Stimulated activated CD8-positive, alpha-beta memory T cell treated with anti-CD3 and anti-CD28 coated beads, Interleukin-12 subunit alpha, Interleukin-12 subunit beta, amount 100 ng/mL, for 24 hours (primary cell): ENCODE data around the gene VAMP1.
"Not testable (repeated sequence)": the region's sequence is repeated elsewhere in the genome, so short reads cannot be mapped to it uniquely, and the experiment has no call there.

ENCODE experiments used
- DNase-seq: peaks from one replicate; pipeline ENCODE4 v3.0.0-alpha.2; 2020; ENCODE audit errors: extremely low read depth

VAMP1 gene

DNA sequence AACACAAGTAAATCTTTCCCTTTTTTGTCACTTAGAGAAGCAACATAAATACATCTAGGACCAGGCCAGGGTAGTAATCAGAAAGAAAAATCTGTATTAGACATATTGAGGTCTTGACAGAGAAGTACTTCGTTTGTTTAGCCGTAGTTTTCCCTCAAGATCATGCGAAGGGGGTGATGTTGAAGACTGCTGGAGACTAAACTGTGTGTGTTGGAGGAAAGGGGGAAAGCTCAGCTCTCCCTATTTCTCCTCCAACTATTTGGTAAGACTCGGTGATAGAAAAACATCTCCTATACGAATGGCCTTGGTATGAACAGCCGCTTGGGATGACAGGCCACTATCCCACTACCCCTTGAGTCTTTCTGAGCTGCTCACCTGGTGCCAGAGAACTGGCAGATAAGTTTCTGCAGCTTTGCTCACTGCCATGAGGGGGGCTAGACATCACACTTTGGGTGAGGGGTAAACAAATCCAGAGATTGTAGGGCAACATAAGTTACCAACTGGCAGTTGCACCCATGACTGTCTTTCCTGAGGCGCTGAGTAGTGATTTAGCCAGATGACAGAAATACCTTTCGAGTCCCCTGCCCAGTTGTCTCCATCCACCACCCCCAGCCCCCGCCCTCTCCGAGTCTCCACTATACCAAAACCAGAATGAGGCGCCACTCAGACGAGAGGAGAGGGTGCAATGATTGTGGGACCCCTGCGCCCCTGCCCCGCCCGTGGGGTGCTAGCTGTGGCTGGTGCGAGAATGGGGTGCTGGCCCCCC, 685 bp downstream of the VAMP1 start:
- no peak for DNase-seq

- DNase-seq = no peak
Measured at GRCh38 chr12:6469092-6469491, 1.4 kb downstream of the VAMP1 start.

DNA sequence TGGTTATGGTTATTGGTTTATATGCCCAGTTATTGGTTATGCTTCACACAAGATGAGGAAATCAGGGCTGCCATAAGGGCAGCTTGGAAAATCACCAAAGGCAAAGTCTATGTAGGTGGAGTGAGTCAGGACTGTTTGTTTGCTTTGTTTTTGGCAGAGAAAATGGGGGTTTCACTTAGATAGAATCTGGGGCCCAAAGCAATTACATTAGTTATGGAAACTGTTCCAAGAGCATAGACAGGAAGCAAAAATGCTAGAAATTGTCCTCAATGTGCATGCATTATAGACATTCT, 2.2 kb downstream of the VAMP1 start:
- no peak for DNase-seq

DNA sequence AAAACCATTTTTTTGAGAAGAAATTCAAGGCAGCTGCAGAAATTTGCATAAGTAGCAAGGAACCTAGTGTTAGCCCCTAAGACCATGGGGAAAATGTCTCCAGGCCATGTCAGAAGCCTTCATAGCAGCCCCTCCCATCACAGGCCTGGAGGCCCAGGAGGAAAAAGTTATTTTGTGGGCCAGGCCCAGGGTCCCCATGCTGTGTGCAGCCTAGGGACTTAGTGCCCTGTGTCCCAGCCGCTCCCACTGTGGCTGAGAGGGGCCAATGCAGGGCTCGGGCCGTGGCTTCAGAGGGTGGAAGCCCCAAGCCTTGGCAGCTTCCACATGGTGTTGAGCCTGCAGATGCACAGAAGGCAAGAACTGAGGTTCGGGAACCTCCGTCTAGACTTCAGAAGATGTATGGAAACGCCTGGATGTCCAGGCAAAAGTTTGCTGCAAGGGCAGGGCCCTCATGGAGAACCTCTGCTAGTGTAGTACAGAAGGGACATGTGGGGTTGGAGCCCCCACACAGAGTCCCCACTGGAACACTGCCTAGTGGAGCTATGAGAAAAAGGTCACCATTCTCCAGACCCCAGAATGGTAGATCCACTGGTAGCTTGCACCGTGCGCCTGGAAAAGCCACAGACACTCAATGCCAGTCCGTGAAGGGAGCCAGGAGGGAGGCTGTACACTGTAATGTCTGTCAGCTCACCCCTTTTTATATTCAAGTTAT, 2.8 kb downstream of the VAMP1 start:
- not testable (repeated sequence) for DNase-seq

DNA sequence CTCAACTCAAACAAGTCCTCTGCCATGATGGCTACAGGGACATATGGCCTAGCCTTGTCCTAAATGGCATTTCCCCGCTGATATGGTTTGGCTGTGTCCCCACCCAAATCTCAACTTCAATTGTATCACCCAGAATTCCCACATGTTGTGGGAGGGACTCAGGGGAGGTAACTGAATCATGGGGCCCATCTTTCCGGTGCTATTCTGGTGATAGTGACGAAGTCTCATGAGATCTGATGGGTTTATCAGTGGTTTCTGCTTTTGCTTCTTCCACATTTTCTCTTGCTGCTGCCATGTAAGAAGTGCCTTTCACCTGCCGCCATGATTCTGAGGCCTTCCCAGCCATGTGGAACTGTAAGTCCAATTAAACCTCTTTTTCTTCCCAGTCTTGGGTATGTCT, 3.7 kb downstream of the VAMP1 start:
- DNase-seq = not testable (repeated sequence)

DNA sequence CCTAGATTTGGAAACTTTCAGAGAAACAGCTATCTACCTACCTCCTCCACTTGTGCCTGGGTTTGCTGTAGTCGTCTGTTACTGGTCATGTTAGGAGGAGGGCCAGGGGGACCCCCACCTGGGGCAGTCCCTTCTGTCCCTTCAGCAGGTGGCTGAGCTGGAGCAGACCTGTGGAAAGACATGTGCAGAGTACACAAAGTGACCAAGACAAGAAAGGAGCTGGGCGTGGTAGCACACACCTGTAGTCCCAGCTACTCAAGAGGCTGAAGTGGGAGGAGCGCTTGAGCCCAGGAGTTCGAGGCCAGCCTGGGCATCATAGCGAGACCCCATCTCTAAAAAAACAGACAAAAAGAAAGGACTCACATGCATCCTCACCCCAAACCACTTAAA, 4.3 kb downstream of the VAMP1 start:
- no peak for DNase-seq

GRCh38 chr12:6465467-6466183, 4.9 kb downstream of the VAMP1 start:
- no peak for DNase-seq

- DNase-seq = no peak
Measured at GRCh38 chr12:6464531-6464930, 5.9 kb downstream of the VAMP1 start.

DNA sequence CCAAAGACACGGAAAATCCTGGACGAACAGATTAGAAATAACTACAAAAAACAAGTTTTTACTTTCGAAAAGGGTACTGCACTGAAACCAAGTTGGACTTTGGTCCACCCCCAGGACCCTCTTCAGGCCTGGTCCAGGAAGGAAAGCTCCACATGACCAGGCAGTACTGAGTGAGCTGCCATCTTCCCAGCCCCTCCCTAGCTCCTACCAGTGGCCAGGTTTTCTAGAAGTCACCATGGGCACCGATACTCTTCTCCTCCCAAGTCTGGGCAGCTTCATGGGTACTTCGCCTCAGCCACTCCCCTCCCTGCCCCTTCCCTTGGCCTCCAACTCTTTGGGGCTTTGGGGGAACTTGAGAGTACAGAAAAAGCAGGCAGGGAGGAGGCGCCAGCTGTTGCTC, 6.6 kb downstream of the VAMP1 start:
- DNase-seq = no peak

DNA sequence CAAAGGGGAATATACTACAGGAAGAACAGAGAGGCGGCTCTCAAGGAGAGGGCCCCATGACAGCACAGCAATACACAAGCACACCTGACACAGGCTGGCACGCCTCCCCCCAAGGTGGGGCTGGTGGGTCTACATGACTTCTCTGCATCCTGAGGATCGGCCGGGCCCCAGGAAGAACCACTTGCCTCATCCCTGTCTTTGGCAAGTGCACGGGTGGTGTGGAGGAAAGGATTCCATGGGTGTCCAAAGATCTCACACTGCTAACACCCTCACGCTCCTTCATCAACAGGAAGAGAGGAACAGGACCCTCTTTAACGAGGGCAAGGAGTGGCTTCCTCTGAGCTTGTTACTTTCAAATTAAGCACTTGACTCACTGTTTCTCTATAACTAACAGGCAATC, 7.3 kb downstream of the VAMP1 start:
- DNase-seq = no peak

- no peak for DNase-seq
Measured at GRCh38 chr12:6462234-6462995, 8.1 kb downstream of the VAMP1 start.

- DNase-seq = peak; percentile 65
Measured at GRCh38 chr12:6461401-6462233, 8.9 kb downstream of the VAMP1 start.

DNA sequence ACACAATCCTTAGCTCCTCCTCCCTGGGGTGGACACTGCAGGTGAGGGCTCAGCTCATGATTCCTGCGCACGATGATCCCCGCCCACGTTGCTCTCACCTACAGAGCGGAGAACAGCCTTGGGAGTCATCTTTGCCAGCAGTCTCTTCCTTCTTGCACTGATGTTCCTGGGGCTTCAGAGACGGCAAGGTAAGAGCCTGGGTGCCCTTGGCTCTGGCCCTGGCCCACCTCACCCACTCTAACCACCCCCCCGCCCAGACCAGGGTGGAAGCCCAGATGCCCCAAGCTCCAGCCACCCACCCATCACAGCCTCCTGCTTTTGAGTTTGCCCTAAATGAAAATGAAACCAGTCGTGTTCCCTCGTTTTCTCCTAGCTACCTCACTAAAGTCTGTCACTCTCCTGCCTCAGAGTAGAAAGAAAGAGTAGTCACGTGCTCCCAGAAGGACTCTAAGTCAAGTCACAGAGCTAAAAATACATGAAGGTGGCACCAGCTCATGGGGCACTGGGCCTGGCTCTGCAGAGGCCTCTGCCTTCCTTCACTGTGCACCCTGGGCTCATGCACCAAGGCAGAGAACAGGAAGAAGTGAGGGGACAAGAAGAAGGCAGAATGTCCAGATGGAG, 9.6 kb downstream of the VAMP1 start:
- DNase-seq = no peak

DNA sequence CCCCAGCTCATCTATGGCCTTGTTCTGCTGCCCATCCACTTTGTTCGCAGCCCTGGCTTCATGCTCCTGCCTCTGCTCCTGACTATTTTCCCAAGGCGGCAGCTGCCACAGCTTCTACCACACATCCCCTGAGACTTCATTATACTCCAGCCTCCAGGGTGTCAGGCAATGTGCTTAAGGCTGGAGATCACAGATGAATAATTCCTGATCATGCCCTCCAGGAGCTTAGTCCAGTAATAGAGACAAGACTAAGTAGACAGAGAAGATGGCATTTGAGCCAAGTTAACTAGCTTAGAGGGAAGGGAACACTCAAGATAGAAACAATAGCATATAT, 11.5 kb downstream of the VAMP1 start:
- DNase-seq = no peak

- DNase-seq = no peak
Measured at GRCh38 chr12:6458281-6459003, 12.0 kb downstream of the VAMP1 start.

- DNase-seq = no peak
Measured at GRCh38 chr12:6457220-6457945, 13.1 kb downstream of the VAMP1 start.

DNA sequence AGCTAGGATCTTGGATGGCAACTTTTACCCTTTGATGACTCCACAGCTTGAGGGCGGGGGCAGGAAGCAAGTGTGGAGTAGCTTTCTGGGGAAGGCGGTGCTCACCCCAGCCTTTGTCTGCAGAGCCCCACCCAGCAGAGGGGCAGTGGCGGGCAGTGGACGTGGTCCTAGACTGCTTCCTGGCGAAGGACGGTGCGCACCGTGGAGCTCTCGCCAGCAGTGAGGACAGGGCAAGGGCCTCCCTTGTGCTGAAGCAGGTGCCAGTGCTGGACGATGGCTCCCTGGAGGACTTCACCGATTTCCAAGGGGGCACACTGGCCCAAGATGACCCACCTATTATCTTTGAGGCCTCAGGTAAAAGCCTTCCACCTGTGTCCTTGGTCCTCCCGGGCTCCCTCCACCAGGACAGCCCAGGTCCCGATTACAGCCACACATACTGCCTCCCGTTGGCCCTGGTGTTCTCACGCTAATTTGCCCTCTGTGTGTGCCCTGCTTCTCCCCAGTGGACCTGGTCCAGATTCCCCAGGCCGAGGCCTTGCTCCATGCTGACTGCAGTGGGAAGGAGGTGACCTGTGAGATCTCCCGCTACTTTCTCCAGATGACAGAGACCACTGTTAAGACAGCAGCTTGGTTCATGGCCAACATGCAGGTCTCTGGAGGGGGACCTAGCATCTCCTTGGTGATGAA, 17.4 kb downstream of the VAMP1 start:
- DNase-seq = no peak

GRCh38 chr12:6452245-6452943, 18.1 kb downstream of the VAMP1 start:
- no peak for DNase-seq
